ENCODE results near the gene PRDM7. TPM values are rescaled to one million over a fixed set of nuclear protein-coding genes. Genes with fewer than 3 reads are reported as not detected.

PRDM7 gene
- total RNA-seq, 1 experiment from 2014 or later: not detected

GRCh38 chr16:90015586-90016338 is 61.4 kb downstream of the PRDM7 start:
- no peak overlapping the region for H3K56ac ChIP-seq (ENCODE audit: insufficient read length, low read depth, low read length)
- H4K20me1 ChIP-seq (ENCODE audit: control insufficient read depth, insufficient read depth, insufficient read length): no peaks in the 10 kb centered on the region
- no CpG with 5 or more reads among the region's 19 CpGs for WGBS (ENCODE audit: extremely low coverage, insufficient read length, low lambda C conversion rate)
- no peak overlapping the region for H3K18ac ChIP-seq (ENCODE audit: insufficient read length, low read depth, low read length)
- H3K4ac ChIP-seq (ENCODE audit: low read depth, low read length): no peak overlapping the region
- H3K27me3 Mint-ChIP-seq (ENCODE audit: low read depth): no peaks in the 10 kb centered on the region
- no peaks in the 10 kb centered on the region for H3K23me2 ChIP-seq (ENCODE audit: insufficient read length, low read depth, low read length, poor library complexity, severe bottlenecking)
- no peak overlapping the region for H2BK20ac ChIP-seq (ENCODE audit: low read depth, low read length, poor library complexity, severe bottlenecking)
- H3K23ac ChIP-seq (ENCODE audit: insufficient read length, low read depth, low read length): no peak overlapping the region
- no peak overlapping the region for H2BK15ac ChIP-seq (ENCODE audit: low read depth, low read length)
- no peak overlapping the region for H3K14ac ChIP-seq (ENCODE audit: insufficient read depth, low read length)
- H3T11ph ChIP-seq (ENCODE audit: low read length): no peak overlapping the region
- H2BK12ac ChIP-seq (ENCODE audit: insufficient read length, low read depth, low read length): no peak overlapping the region
- H3K4me1 Mint-ChIP-seq: peaks cover 9% of the 10 kb centered on the region in 2 experiments
- H2BK120ac ChIP-seq (ENCODE audit: low read depth, low read length, poor library complexity, severe bottlenecking): no peak overlapping the region
- H2BK5ac ChIP-seq (ENCODE audit: insufficient read length, low read length): no peak overlapping the region
- H3K79me2 ChIP-seq (ENCODE audit: insufficient read depth, low read length): no peaks in the 10 kb centered on the region
- H3K27ac Mint-ChIP-seq: no peak overlapping the region; a peak in 1 of 7 replicates
- H3K9me3 ChIP-seq (ENCODE audit: control insufficient read depth, low read depth, low read length): no peaks in the 10 kb centered on the region
- H3K36me3 Mint-ChIP-seq (ENCODE audit: insufficient read depth in 1 of 3, low read depth in 3 of 3): peaks cover 0 to 32% (median 6%) of the 10 kb centered on the region in 3 experiments; a peak in 6 of 7 replicates
- no peak overlapping the region for H3K27ac ChIP-seq (ENCODE audit: insufficient read length, low read depth, low read length)
- H3K9ac ChIP-seq (ENCODE audit: extremely low read depth, insufficient read length, low read length): no peak overlapping the region
- H4K5ac ChIP-seq (ENCODE audit: insufficient read length, low read depth, low read length): no peak overlapping the region
- H3K4me2 ChIP-seq (ENCODE audit: insufficient read depth, insufficient read length, low read length): no peak overlapping the region
- H2AFZ ChIP-seq (ENCODE audit: low read length): no peak overlapping the region
- H3K9me3 Mint-ChIP-seq: no peaks in the 10 kb centered on the region; a peak in 1 of 5 replicates
- H3K27me3 ChIP-seq (ENCODE audit: insufficient read depth, low read length): no peaks in the 10 kb centered on the region
- H4K8ac ChIP-seq (replicated peaks; ENCODE audit: insufficient read length, low read depth, low read length): no peak overlapping the region
- no peak for DNase-seq
- no peaks in the 10 kb centered on the region for H3K79me1 ChIP-seq (ENCODE audit: insufficient read depth, low read depth, low read length, poor library complexity, severe bottlenecking)
- H3K4me1 ChIP-seq (ENCODE audit: insufficient read depth, low read length): 0 out of 2 replicates have a peak, but pooled peaks cover 4% of the 10 kb centered on the region
- H3K4me3 Mint-ChIP-seq: no peak overlapping the region
- no peak overlapping the region for H4K91ac ChIP-seq (ENCODE audit: insufficient read length, low read depth, low read length)
- H2AK5ac ChIP-seq (ENCODE audit: insufficient read length, low read length): no peak overlapping the region
- no peak for TF ChIP-seq CTCF (conservative IDR thresholded peaks at IDR 0.05)

Measured in H9 (cell line).